K562 (cell line): Measurements from ENCODE around the gene PVALEF. TPM values are rescaled to one million over a fixed set of nuclear protein-coding genes. Genes with fewer than 3 reads are reported as not detected.

ENCODE experiments used
- ATAC-seq: fragments of 200-7000 bp; cut with Tn5 transposase; 3 replicates; pipeline ENCODE4 v1.9.1; 2020; ENCODE audit warnings: moderate library complexity
- BruUV-seq: library from RNA; stranded (reverse); fragments of 400-500 nt; replicated peaks from 2 replicates; lab custom pipeline; 2021; lab: Mats Ljungman, UMichigan
- CTCF ChIA-PET: fragments of 300-600 bp; formaldehyde crosslinking; extraction: SDS; loops from one replicate; lab custom pipeline; 2021; ENCODE audit warnings: low intra/inter-chr PET ratio; lab: Yijun Ruan, JAX
- POLR2A ChIA-PET: fragments of 300-600, 350-650 bp; sonication (Branson Sonifier 250); formaldehyde crosslinking; extraction: SDS; loops from one replicate; lab custom pipeline; 2021; ENCODE audit warnings: antibody characterized with exemption, inconsistent platforms; lab: Yijun Ruan, JAX
- DNase-seq, 4 experiments: peaks; one replicate each; pipeline versions ENCODE4 v3.0.0 to v3.0.0-alpha.2; 2011 to 2018; ENCODE audit warnings: low spot score in 3 of 4, mixed read lengths in 3 of 4; ENCODE audit errors: extremely low read depth in 1 of 4
- FAIRE-seq: peaks from 2 replicates; lab custom pipeline; 2011; peaks lifted over from hg19 to GRCh38; lab: Jason Lieb, UNC
- H2AFZ ChIP-seq: 2 replicates; pipeline ENCODE4 v1.6.0; 2011; ENCODE audit warnings: low read depth, low read length, control low read depth, inconsistent platforms
- H3K27ac ChIP-seq: fragments of 200-600 bp; 3 replicates; pipeline ENCODE4 v1.8.0; 2011; ENCODE audit warnings: low read depth, mild to moderate bottlenecking, control low read depth, inconsistent platforms, low read length, moderate library complexity, mixed read lengths; ENCODE audit errors: extremely low read depth
- H3K27me3 ChIP-seq, 2 experiments: fragments of 300-600 bp in 1 of 2; 2 replicates in 1 of 2; 3 replicates in 1 of 2; pipeline versions ENCODE4 v1.6.0 to v1.8.0; 2011; ENCODE audit warnings: inconsistent platforms in 2 of 2, low read length in 2 of 2, mild to moderate bottlenecking in 1 of 2, mixed read lengths in 1 of 2, moderate library complexity in 1 of 2; ENCODE audit not compliant: control insufficient read depth in 2 of 2, insufficient read depth in 2 of 2
- H3K36me3 ChIP-seq: fragments of 300-600 bp; 3 replicates; pipeline ENCODE4 v1.8.0; 2011; ENCODE audit warnings: mild to moderate bottlenecking, low read length, inconsistent platforms; ENCODE audit not compliant: control insufficient read depth, insufficient read depth
- H3K4me1 ChIP-seq, 2 experiments: fragments of 200-600 bp in 1 of 2; replicated peaks in 1 of 2; 2 replicates in 1 of 2; 3 replicates in 1 of 2; pipeline versions ENCODE4 v1.5.1 to v1.8.0; 2011; ENCODE audit warnings: inconsistent platforms in 2 of 2, low read length in 2 of 2, mild to moderate bottlenecking in 1 of 2, mixed read lengths in 1 of 2, moderate library complexity in 1 of 2; ENCODE audit not compliant: control insufficient read depth in 2 of 2, insufficient read depth in 2 of 2
- H3K4me2 ChIP-seq: 2 replicates; pipeline ENCODE4 v1.6.1; 2011; ENCODE audit warnings: low read length, control low read depth, inconsistent platforms, mixed read lengths; ENCODE audit not compliant: insufficient read depth
- H3K4me3 ChIP-seq: fragments of 200-600 bp; sonication (generic), shearing (Covaris generic); 2 replicates; pipeline ENCODE4 v1.5.1; 2016; ENCODE audit warnings: control low read depth, inconsistent platforms
- H3K79me2 ChIP-seq: fragments of 200-600 bp; 3 replicates; pipeline ENCODE4 v1.8.0; 2011; ENCODE audit warnings: low read length, inconsistent platforms; ENCODE audit not compliant: control insufficient read depth, insufficient read depth
- H3K9ac ChIP-seq, 2 experiments: 2 replicates each; pipeline versions ENCODE4 v1.6.0 to v1.6.1; 2011; ENCODE audit warnings: low read depth in 2 of 2, low read length in 2 of 2, control low read depth in 1 of 2, inconsistent platforms in 1 of 2, mild to moderate bottlenecking in 1 of 2, mixed read lengths in 1 of 2; ENCODE audit not compliant: insufficient read depth in 1 of 2
- H3K9me1 ChIP-seq: one replicate; pipeline ENCODE4 v1.6.0; 2011; ENCODE audit warnings: inconsistent platforms, mild to moderate bottlenecking, low read length, moderate library complexity; ENCODE audit not compliant: control insufficient read depth, insufficient read depth
- H3K9me3 ChIP-seq: replicated peaks from 2 replicates; pipeline ENCODE4 v1.5.1; 2011; ENCODE audit warnings: low read depth, low read length, inconsistent platforms; ENCODE audit not compliant: control insufficient read depth, insufficient read depth
- H4K20me1 ChIP-seq: replicated peaks from 2 replicates; pipeline ENCODE4 v1.6.1; 2011; ENCODE audit warnings: low read length, inconsistent platforms, mixed read lengths; ENCODE audit not compliant: control insufficient read depth, insufficient read depth
- CBX1 ChIP-seq: sonication (generic); IDR thresholded peaks from 2 replicates; pipeline ENCODE4 v1.6.1; 2016; ENCODE audit warnings: antibody characterized with exemption, low read depth, mild to moderate bottlenecking
- EP400 ChIP-seq: fragments of 450-650 bp; IDR thresholded peaks from 2 replicates; pipeline ENCODE4 v1.6.1; 2017; ENCODE audit warnings: antibody characterized with exemption, mild to moderate bottlenecking, moderate library complexity
- HEY1 ChIP-seq: fragments of 250-450 bp; sonication (Bioruptor Pico); IDR thresholded peaks from 2 replicates; pipeline ENCODE4 v1.5.0; 2020; ENCODE audit warnings: mild to moderate bottlenecking, moderate library complexity, borderline replicate concordance
- KAT7 ChIP-seq: sonication (generic); formaldehyde crosslinking; IDR thresholded peaks from 2 replicates; pipeline ENCODE4 v1.8.0; 2022; ENCODE audit warnings: missing genetic modification reagents, mild to moderate bottlenecking, borderline replicate concordance
- POLR3G ChIP-seq: IDR thresholded peaks from 2 replicates; pipeline ENCODE4 v1.6.1; 2011; ENCODE audit not compliant: insufficient read length, insufficient replicate concordance; ENCODE audit errors: extremely low read depth
- SMAD2 ChIP-seq: fragments of 150-350 bp; IDR thresholded peaks from 2 replicates; pipeline ENCODE4 v1.6.1; 2014; ENCODE audit warnings: low read depth, mild to moderate bottlenecking, low read length
- SNIP1 ChIP-seq: fragments of 450-650 bp; IDR thresholded peaks from 2 replicates; pipeline ENCODE4 v1.7.1; 2017; ENCODE audit warnings: low read depth, mild to moderate bottlenecking
- SOX6 ChIP-seq: fragments of 450-650 bp; IDR thresholded peaks from 2 replicates; pipeline ENCODE4 v1.6.1; 2014; ENCODE audit warnings: mild to moderate bottlenecking
- WGBS: fragments of 100-300 bp; shearing (Covaris generic); methylation state at CpG from one replicate; pipeline ENCODE4 v1.1.6; 2016; ENCODE audit warnings: low coverage, mixed read lengths; ENCODE audit not compliant: insufficient coverage; ENCODE audit errors: missing lambda C conversion rate; 5-methylcytosine and 5-hydroxymethylcytosine counted together
- in situ Hi-C: fragments of 300-500 bp; cut with MboI; formaldehyde crosslinking; loops from 4 replicates; pipeline ENCODE4 v1.15.0; 2018; ENCODE audit warnings: inconsistent platforms, mixed read lengths
- intact Hi-C: fragments of 100-400 bp; cut with micrococcal nuclease; formaldehyde crosslinking; loops from 2 replicates; pipeline ENCODE4 v1.14.2; 2022
- polyA plus RNA-seq, 8 experiments: library from polyadenylated mRNA; depleted of rRNA in 4 of 8; stranded (reverse) in 5 of 8; unstranded in 3 of 8; fragments of >200 nt; fragmentation: Nextera tagmentation in 2 of 8; fragmentation: Illumina TruSeq in 1 of 8; extraction: Ambion mirVana in 2 of 8; extraction: Trizol in 1 of 8; gene quantifications; 2 replicates each; pipeline versions ENCODE4 v1.2.1 to v1.2.3, GENCODE V29; 2011 to 2014; ENCODE audit warnings: inconsistent platforms in 1 of 8, missing spikeins in 1 of 8
- total RNA-seq, 7 experiments: library from RNA; depleted of rRNA in 6 of 7; stranded (reverse); fragments of >200 nt in 6 of 7; fragmentation: Illumina TruSeq in 2 of 7; extraction: Trizol in 2 of 7; gene quantifications; 2 replicates each; pipeline versions ENCODE4 v1.2.1 to v1.2.3, GENCODE V29; 2011 to 2021; ENCODE audit warnings: low replicate concordance in 1 of 7

Gene PVALEF
- total and polyA plus RNA-seq, 9 of the 15 experiments (the other 6 are each of a cell fraction or from before 2014, with no cell fraction given) = not detected

- POLR2A ChIA-PET = interaction anchor here (0.6 to 1.9 kb wide), 2 partner anchors 8 to 93 kb away, joined by 3 to 6 read pairs; no protein-coding TSS in a partner anchor
- ATAC-seq = no peak
- FAIRE-seq = no peak
- no peaks in the 10 kb centered on the region for H3K79me2 ChIP-seq
- H3K4me3 ChIP-seq = no peak overlapping the region
- no peaks in the 10 kb centered on the region for H3K9me3 ChIP-seq
- no peak for DNase-seq
- 14% methylated on average over 6 of the region's 11 CpGs for WGBS
- no peak overlapping the region for H2AFZ ChIP-seq
- TF ChIP-seq POLR3G (no peak), SMAD2 (no peak), SNIP1 (no peak), SOX6 (no peak), HEY1 (no peak), KAT7 (CRISPR knock-in tag) (no peak), CBX1 (no peak), EP400 (no peak)
- TF ChIP-seq, all 486 proteins: peak for 0
- intact Hi-C loops = no loop called here
- in situ Hi-C loops = loop anchor here (25.0 kb wide), 1 partner anchor 105 kb away; the partner anchor contains the start of genes NDUFAF8 and TEPSIN
- Histone ChIP-seq H3K4me2 (no peak overlapping the region), H3K27ac (no peak overlapping the region), H3K9me1 (no peaks in the 10 kb centered on the region), H3K4me1 (peaks cover 6 to 87% of the 10 kb centered on the region in 2 experiments; a peak in 4 of 5 replicates), H3K36me3 (no peaks in the 10 kb centered on the region), H3K27me3 (peaks cover 9 to 31% of the 10 kb centered on the region in 2 experiments; a peak in 4 of 5 replicates), H4K20me1 (peaks cover 6% of the 10 kb centered on the region), H3K9ac (no peak overlapping the region; a peak in 1 of 4 replicates)
- no TSS peak for BruUV-seq
- CTCF ChIA-PET = no interaction called here
Measured at GRCh38 chr17:81132197-81132540, 33.1 kb upstream of the PVALEF start.
